ENCODE results near the gene SYNGAP1.

The SYNGAP1 gene

GRCh38 chr6:33428966-33429749 lies 9.3 kb downstream of the SYNGAP1 start:
- Histone ChIP-seq H3K27me3 (ENCODE audit: control insufficient read depth in 3 of 3, insufficient read depth in 3 of 3, low read depth in 1 of 3, low read length in 3 of 3) (no peaks in the 10 kb centered on the region), H3K79me1 (ENCODE audit: low read depth, low read length) (peaks cover 13% of the 10 kb centered on the region), H3K9ac (ENCODE audit: low read depth, low read length, poor library complexity) (peak overlapping the region; percentile 89), H3K4ac (ENCODE audit: low read length) (no peak overlapping the region), H2BK120ac (ENCODE audit: low read depth, low read length) (no peak overlapping the region), H4K91ac (ENCODE audit: low read depth, low read length, poor library complexity) (no peak overlapping the region), H3K36me3 (replicated peaks in 1 of 2; ENCODE audit: control insufficient read depth in 2 of 2, insufficient read depth in 2 of 2, low read length in 2 of 2) (peaks cover 8 to 24% of the 10 kb centered on the region in 2 donors), H3K4me1 (ENCODE audit: control insufficient read depth in 2 of 2, insufficient read depth in 1 of 2, low read depth in 1 of 2, low read length in 2 of 2) (peaks cover 57 to 72% of the 10 kb centered on the region in 2 donors), H2AFZ (ENCODE audit: low read length) (no peak overlapping the region), H2BK15ac (ENCODE audit: low read length) (no peak overlapping the region), H2AK5ac (ENCODE audit: low read depth, low read length) (peak overlapping the region; percentile 6), H3K4me2 (ENCODE audit: insufficient read depth, low read length, poor library complexity, severe bottlenecking) (no peak overlapping the region), H3K23ac (ENCODE audit: low read depth, low read length, poor library complexity) (no peak overlapping the region), H2BK12ac (ENCODE audit: low read length) (no peak overlapping the region), H3K4me3 (ENCODE audit: low read length in 2 of 2) (peak overlapping the region in 1 of 2 donors; percentile 59), H2BK5ac (ENCODE audit: low read length) (no peak overlapping the region), H3K27ac (replicated peaks; ENCODE audit: low read length) (peak overlapping the region; percentile 96), H3K18ac (ENCODE audit: low read length) (no peak overlapping the region), H3K14ac (ENCODE audit: low read length) (peak overlapping the region; percentile 0), H3K9me3 (replicated peaks in 1 of 2; ENCODE audit: control insufficient read depth in 2 of 2, insufficient read depth in 1 of 2, low read depth in 1 of 2, low read length in 2 of 2) (no peaks in the 10 kb centered on the region), H4K8ac (ENCODE audit: low read depth, low read length) (no peak overlapping the region)
- no peak for DNase-seq (ENCODE audit: low spot score)
- no CpG with 5 or more reads among the region's 5 CpGs for WGBS, 2 donors (ENCODE audit: extremely low coverage in 2 of 2, insufficient read length in 2 of 2, insufficient replicate concordance in 1 of 2)

- Histone ChIP-seq H4K91ac (ENCODE audit: low read depth, low read length, poor library complexity) (no peak overlapping the region), H3K4ac (ENCODE audit: low read length) (no peak overlapping the region)
Observed at GRCh38 chr6:33429750-33430052, 9.8 kb downstream of the SYNGAP1 start.

GRCh38 chr6:33430334-33430733 lies 10.5 kb downstream of the SYNGAP1 start:
- peaks cover 17% of the 10 kb centered on the region for H3K79me1 ChIP-seq (ENCODE audit: low read depth, low read length)
- no CpG with 5 or more reads among the region's 2 CpGs for WGBS, 2 donors (ENCODE audit: extremely low coverage in 2 of 2, insufficient read length in 2 of 2, insufficient replicate concordance in 1 of 2)
- H3K9me3 ChIP-seq (replicated peaks in 1 of 2; ENCODE audit: control insufficient read depth in 2 of 2, insufficient read depth in 1 of 2, low read depth in 1 of 2, low read length in 2 of 2) = no peaks in the 10 kb centered on the region
- DNase-seq (ENCODE audit: low spot score) = no peak
- H3K9ac ChIP-seq (ENCODE audit: low read depth, low read length, poor library complexity) = no peak overlapping the region
- H3K4me2 ChIP-seq (ENCODE audit: insufficient read depth, low read length, poor library complexity, severe bottlenecking) = no peak overlapping the region
- H2BK120ac ChIP-seq (ENCODE audit: low read depth, low read length) = no peak overlapping the region
- no peaks in the 10 kb centered on the region for H3K27me3 ChIP-seq (ENCODE audit: control insufficient read depth in 3 of 3, insufficient read depth in 3 of 3, low read depth in 1 of 3, low read length in 3 of 3)
- no peak overlapping the region for H3K4ac ChIP-seq (ENCODE audit: low read length)
- peak overlapping the region; percentile 96 for H3K27ac ChIP-seq (replicated peaks; ENCODE audit: low read length)
- H3K4me1 ChIP-seq (ENCODE audit: control insufficient read depth in 2 of 2, insufficient read depth in 1 of 2, low read depth in 1 of 2, low read length in 2 of 2) = peaks cover 50 to 62% of the 10 kb centered on the region in 2 donors
- H3K18ac ChIP-seq (ENCODE audit: low read length) = no peak overlapping the region
- no peak overlapping the region for H2AFZ ChIP-seq (ENCODE audit: low read length)
- H4K8ac ChIP-seq (ENCODE audit: low read depth, low read length) = no peak overlapping the region
- peak overlapping the region in 1 of 2 donors; percentile 42 for H3K4me3 ChIP-seq (ENCODE audit: low read length in 2 of 2)
- H2AK5ac ChIP-seq (ENCODE audit: low read depth, low read length) = no peak overlapping the region
- no peak overlapping the region for H2BK12ac ChIP-seq (ENCODE audit: low read length)
- peaks cover 8 to 30% of the 10 kb centered on the region in 2 donors for H3K36me3 ChIP-seq (replicated peaks in 1 of 2; ENCODE audit: control insufficient read depth in 2 of 2, insufficient read depth in 2 of 2, low read length in 2 of 2)
- H4K91ac ChIP-seq (ENCODE audit: low read depth, low read length, poor library complexity) = no peak overlapping the region
- no peak overlapping the region for H2BK15ac ChIP-seq (ENCODE audit: low read length)
- no peak overlapping the region for H3K23ac ChIP-seq (ENCODE audit: low read depth, low read length, poor library complexity)
- no peak overlapping the region for H2BK5ac ChIP-seq (ENCODE audit: low read length)
- H3K14ac ChIP-seq (ENCODE audit: low read length) = no peak overlapping the region

More at GRCh38 chr6:33429750-33430052, 9.8 kb downstream of the SYNGAP1 start:
- Histone ChIP-seq H2BK120ac (ENCODE audit: low read depth, low read length) (no peak overlapping the region), H3K18ac (ENCODE audit: low read length) (no peak overlapping the region), H3K36me3 (replicated peaks in 1 of 2; ENCODE audit: control insufficient read depth in 2 of 2, insufficient read depth in 2 of 2, low read length in 2 of 2) (peaks cover 4 to 24% of the 10 kb centered on the region in 2 donors), H3K14ac (ENCODE audit: low read length) (peak overlapping the region; percentile 0), H3K4me1 (ENCODE audit: control insufficient read depth in 2 of 2, insufficient read depth in 1 of 2, low read depth in 1 of 2, low read length in 2 of 2) (peaks cover 54 to 67% of the 10 kb centered on the region in 2 donors), H3K4me3 (ENCODE audit: low read length in 2 of 2) (no peak overlapping the region), H2AFZ (ENCODE audit: low read length) (no peak overlapping the region), H2BK5ac (ENCODE audit: low read length) (no peak overlapping the region), H3K4me2 (ENCODE audit: insufficient read depth, low read length, poor library complexity, severe bottlenecking) (no peak overlapping the region), H3K79me1 (ENCODE audit: low read depth, low read length) (peaks cover 13% of the 10 kb centered on the region), H2BK12ac (ENCODE audit: low read length) (no peak overlapping the region), H3K23ac (ENCODE audit: low read depth, low read length, poor library complexity) (no peak overlapping the region), H2AK5ac (ENCODE audit: low read depth, low read length) (no peak overlapping the region), H2BK15ac (ENCODE audit: low read length) (no peak overlapping the region), H4K8ac (ENCODE audit: low read depth, low read length) (no peak overlapping the region), H3K9ac (ENCODE audit: low read depth, low read length, poor library complexity) (peak overlapping the region; percentile 64), H3K27ac (replicated peaks; ENCODE audit: low read length) (peak overlapping the region; percentile 96), H3K27me3 (ENCODE audit: control insufficient read depth in 3 of 3, insufficient read depth in 3 of 3, low read depth in 1 of 3, low read length in 3 of 3) (no peaks in the 10 kb centered on the region), H3K9me3 (replicated peaks in 1 of 2; ENCODE audit: control insufficient read depth in 2 of 2, insufficient read depth in 1 of 2, low read depth in 1 of 2, low read length in 2 of 2) (no peaks in the 10 kb centered on the region)
- no peak for DNase-seq (ENCODE audit: low spot score)
- no CpG with 5 or more reads among the region's 2 CpGs for WGBS, 2 donors (ENCODE audit: extremely low coverage in 2 of 2, insufficient read length in 2 of 2, insufficient replicate concordance in 1 of 2)

- Histone ChIP-seq H3K4me2 (ENCODE audit: insufficient read depth, low read length, poor library complexity, severe bottlenecking) (peak overlapping the region; percentile 75), H3K9me3 (replicated peaks in 1 of 2; ENCODE audit: control insufficient read depth in 2 of 2, insufficient read depth in 1 of 2, low read depth in 1 of 2, low read length in 2 of 2) (no peaks in the 10 kb centered on the region), H3K4ac (ENCODE audit: low read length) (peak overlapping the region; percentile 67), H3K36me3 (replicated peaks in 1 of 2; ENCODE audit: control insufficient read depth in 2 of 2, insufficient read depth in 2 of 2, low read length in 2 of 2) (peaks cover 16 to 39% of the 10 kb centered on the region in 2 donors), H2BK5ac (ENCODE audit: low read length) (peak overlapping the region; percentile 85), H2AFZ (ENCODE audit: low read length) (peak overlapping the region; percentile 32), H3K9ac (ENCODE audit: low read depth, low read length, poor library complexity) (peak overlapping the region; percentile 84), H3K4me3 (ENCODE audit: low read length in 2 of 2) (peak overlapping the region; percentile 42 to 82), H3K27ac (replicated peaks; ENCODE audit: low read length) (peak overlapping the region; percentile 96), H4K8ac (ENCODE audit: low read depth, low read length) (no peak overlapping the region), H3K18ac (ENCODE audit: low read length) (peak overlapping the region; percentile 96), H2BK120ac (ENCODE audit: low read depth, low read length) (peak overlapping the region; percentile 84), H3K79me1 (ENCODE audit: low read depth, low read length) (peaks cover 18% of the 10 kb centered on the region), H3K23ac (ENCODE audit: low read depth, low read length, poor library complexity) (no peak overlapping the region), H2AK5ac (ENCODE audit: low read depth, low read length) (peak overlapping the region; percentile 97), H2BK12ac (ENCODE audit: low read length) (no peak overlapping the region), H3K27me3 (ENCODE audit: control insufficient read depth in 3 of 3, insufficient read depth in 3 of 3, low read depth in 1 of 3, low read length in 3 of 3) (no peaks in the 10 kb centered on the region), H3K14ac (ENCODE audit: low read length) (no peak overlapping the region), H2BK15ac (ENCODE audit: low read length) (peak overlapping the region; percentile 86), H4K91ac (ENCODE audit: low read depth, low read length, poor library complexity) (no peak overlapping the region), H3K4me1 (ENCODE audit: control insufficient read depth in 2 of 2, insufficient read depth in 1 of 2, low read depth in 1 of 2, low read length in 2 of 2) (peaks cover 50 to 62% of the 10 kb centered on the region in 2 donors)
- WGBS, 2 donors (ENCODE audit: extremely low coverage in 2 of 2, insufficient read length in 2 of 2, insufficient replicate concordance in 1 of 2) = no CpG with 5 or more reads among the region's 12 CpGs
- peak; percentile 83 for DNase-seq (ENCODE audit: low spot score)
Observed at GRCh38 chr6:33430991-33431879, 11.4 kb downstream of the SYNGAP1 start.

Measured in neuronal stem cell (in vitro differentiated cells).